SK-N-MC (cell line): ENCODE results near the gene CLEC4G.

Source experiments
- EZH2 ChIP-seq: fragments of 200-600 bp; sonication (generic); IDR thresholded peaks from one replicate; pipeline ENCODE4 v1.6.1; 2017; ENCODE audit warnings: antibody characterized with exemption
- FOXP2 ChIP-seq: optimal IDR thresholded peaks from 2 replicates; pipeline ENCODE3; 2011; ENCODE audit warnings: mild to moderate bottlenecking, moderate library complexity; ENCODE audit not compliant: insufficient read depth; ENCODE audit errors: extremely low read length, control extremely low read depth
- POLR2AphosphoS5 ChIP-seq: IDR thresholded peaks from 2 replicates; pipeline ENCODE4 v1.6.1; 2012; ENCODE audit warnings: mild to moderate bottlenecking, low read depth, low read length, borderline replicate concordance

DNA sequence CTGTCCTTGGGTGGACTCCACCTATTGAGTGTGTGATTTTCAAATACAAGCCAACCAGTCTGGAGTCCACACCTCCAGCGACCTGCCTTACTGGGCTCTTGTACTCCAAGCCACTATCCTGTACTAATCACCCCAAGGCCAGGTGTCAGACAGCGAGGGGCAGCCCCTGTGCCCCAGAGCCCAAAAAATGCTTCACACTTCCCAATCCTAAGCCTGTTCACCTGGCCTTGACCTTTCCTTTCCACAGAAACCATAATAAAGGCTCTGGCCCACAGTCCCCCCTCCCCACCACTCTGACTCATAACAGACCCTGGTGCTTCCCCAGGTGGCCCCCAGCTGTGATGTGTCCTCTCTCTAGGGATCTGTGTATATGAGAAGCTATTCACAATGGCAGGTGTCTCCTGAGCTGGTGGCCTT is 11.5 kb upstream of the CLEC4G start:
- TF ChIP-seq EZH2 (no peak), POLR2AphosphoS5 (no peak), FOXP2 (no peak)
